Peyer's patch (tissue), 4 donors: Measurements from ENCODE around the gene GOLGA6D. TPM values are rescaled to one million over a fixed set of nuclear protein-coding genes. Genes with fewer than 3 reads are reported as not detected.
"Not testable (repeated sequence)": the region's sequence is repeated elsewhere in the genome, so short reads cannot be mapped to it uniquely, and the experiment has no call there.

Source experiments
- DNase-seq, 3 donors: peaks; one replicate each; pipeline ENCODE4 v3.0.0-alpha.2; 2017 to 2019
- H3K27ac ChIP-seq, 4 donors: fragments of 200-600 bp; sonication (generic); one replicate each; pipeline ENCODE4 v1.5.1; 2016 to 2019
- H3K27me3 ChIP-seq, 2 donors: fragments of 200-600 bp; sonication (generic); one replicate each; pipeline ENCODE4 v1.5.1; 2019
- H3K36me3 ChIP-seq, 3 donors: fragments of 200-600 bp; sonication (generic); one replicate each; pipeline ENCODE4 v1.5.1; 2016 to 2019
- H3K4me1 ChIP-seq, 4 donors: fragments of 200-600 bp; sonication (generic); one replicate each; pipeline ENCODE4 v1.5.1; 2016 to 2019
- H3K4me3 ChIP-seq, 4 donors: fragments of 200-600 bp; sonication (generic); 1 replicate in 3 of 4; 2 replicates in 1 of 4; pipeline ENCODE4 v1.5.1; 2016 to 2019; ENCODE audit warnings: mild to moderate bottlenecking in 1 of 4
- H3K9me3 ChIP-seq, 4 donors: fragments of 200-600 bp; sonication (generic); one replicate each; pipeline ENCODE4 v1.5.1; 2016 to 2019; ENCODE audit warnings: mild to moderate bottlenecking in 1 of 4
- CTCF ChIP-seq, 6 experiments: fragments of 450-650 bp in 4 of 6; fragments of 200-600 bp in 2 of 6; sonication (generic) in 1 of 6; IDR thresholded peaks; one replicate each; pipeline ENCODE4 v1.5.1; 2017 to 2019; ENCODE audit warnings: antibody characterized with exemption in 6 of 6, mild to moderate bottlenecking in 3 of 6, moderate library complexity in 1 of 6
- POLR2A ChIP-seq, 2 donors: fragments of 450-650 bp; IDR thresholded peaks; one replicate each; pipeline ENCODE4 v1.5.1; 2017; ENCODE audit warnings: antibody characterized with exemption in 2 of 2, mild to moderate bottlenecking in 2 of 2, moderate library complexity in 2 of 2
- total RNA-seq, 4 donors: library from RNA; depleted of rRNA; stranded (reverse); fragments of >200 nt; gene quantifications; one replicate each; pipeline ENCODE4 v1.1.0, GENCODE V29; 2016

GOLGA6D gene
- total RNA-seq, 4 donors from 2014 or later, result not detected

GRCh38 chr15:75274509-75275107 is 8.0 kb upstream of the GOLGA6D start:
- H3K9me3 ChIP-seq, H3K4me3 ChIP-seq: not testable (repeated sequence)
- TF ChIP-seq CTCF (IDR thresholded peaks at IDR 0.05), result peak in 4 of 6 experiments; percentile 42 to 65 (median 52)

GRCh38 chr15:75275617-75276016 is 7.0 kb upstream of the GOLGA6D start:
- H3K4me1 ChIP-seq, H3K4me3 ChIP-seq, H3K9me3 ChIP-seq, H3K27ac ChIP-seq, H3K36me3 ChIP-seq, H3K27me3 ChIP-seq, DNase-seq: not testable (repeated sequence)

More at GRCh38 chr15:75274509-75275107, 8.0 kb upstream of the GOLGA6D start:
- peak; percentile 58 to 94 (median 80) for DNase-seq
- H3K36me3 ChIP-seq, H3K27me3 ChIP-seq, H3K4me1 ChIP-seq, H3K27ac ChIP-seq: not testable (repeated sequence)

- H3K9me3 ChIP-seq, H3K27me3 ChIP-seq, H3K4me3 ChIP-seq, DNase-seq, H3K36me3 ChIP-seq, H3K4me1 ChIP-seq, H3K27ac ChIP-seq: not testable (repeated sequence)
Observed at GRCh38 chr15:75278497-75278896, 4.1 kb upstream of the GOLGA6D start.

GRCh38 chr15:75284152-75284551 is 1.5 kb downstream of the GOLGA6D start:
- not testable (repeated sequence) for H3K4me3 ChIP-seq, H3K9me3 ChIP-seq, H3K4me1 ChIP-seq, H3K27me3 ChIP-seq, H3K36me3 ChIP-seq, H3K27ac ChIP-seq, DNase-seq

- H3K4me3 ChIP-seq, DNase-seq, H3K4me1 ChIP-seq: not testable (repeated sequence)
Observed at GRCh38 chr15:75293660-75294059, 11.0 kb downstream of the GOLGA6D start.

GRCh38 chr15:75298541-75299310 is 16.1 kb downstream of the GOLGA6D start:
- not testable (repeated sequence) for H3K27ac ChIP-seq, DNase-seq, H3K9me3 ChIP-seq, H3K36me3 ChIP-seq, H3K27me3 ChIP-seq, H3K4me1 ChIP-seq, H3K4me3 ChIP-seq

More at GRCh38 chr15:75293660-75294059, 11.0 kb downstream of the GOLGA6D start:
- not testable (repeated sequence) for H3K27me3 ChIP-seq, H3K27ac ChIP-seq, H3K36me3 ChIP-seq, H3K9me3 ChIP-seq

GRCh38 chr15:75299311-75299688 is 16.7 kb downstream of the GOLGA6D start:
- H3K4me3 ChIP-seq, H3K9me3 ChIP-seq, H3K4me1 ChIP-seq, H3K27me3 ChIP-seq, H3K27ac ChIP-seq, H3K36me3 ChIP-seq: not testable (repeated sequence)
- peak in 5 of 6 experiments; percentile 21 to 65 (median 30) for TF ChIP-seq CTCF (IDR thresholded peaks at IDR 0.05)
- peak in 2 of 3 donors; percentile 47 to 84 for DNase-seq

GRCh38 chr15:75300026-75300425 is 17.4 kb downstream of the GOLGA6D start:
- H3K27ac ChIP-seq, DNase-seq, H3K4me3 ChIP-seq, H3K9me3 ChIP-seq, H3K4me1 ChIP-seq, H3K27me3 ChIP-seq, H3K36me3 ChIP-seq: not testable (repeated sequence)

GRCh38 chr15:75302318-75302717 is 19.7 kb downstream of the GOLGA6D start:
- Histone ChIP-seq H3K27ac (no peak overlapping the region), H3K27me3 (no peaks in the 10 kb centered on the region), H3K9me3 (no peaks in the 10 kb centered on the region), H3K4me1 (no peaks in the 10 kb centered on the region), H3K4me3 (no peak overlapping the region), H3K36me3 (no peaks in the 10 kb centered on the region)
- TF ChIP-seq CTCF (IDR thresholded peaks at IDR 0.05) (no peak), POLR2A (IDR thresholded peaks at IDR 0.05) (no peak)
- no peak for DNase-seq

- not testable (repeated sequence) for H3K27ac ChIP-seq, H3K4me3 ChIP-seq, DNase-seq, H3K36me3 ChIP-seq, H3K27me3 ChIP-seq, H3K4me1 ChIP-seq, H3K9me3 ChIP-seq
Observed at GRCh38 chr15:75302753-75303152, 20.1 kb downstream of the GOLGA6D start.
